ENCODE results near the gene CEACAM7.
"Not testable (repeated sequence)": the region's sequence is repeated elsewhere in the genome, so short reads cannot be mapped to it uniquely, and the experiment has no call there.

Gene CEACAM7

DNA sequence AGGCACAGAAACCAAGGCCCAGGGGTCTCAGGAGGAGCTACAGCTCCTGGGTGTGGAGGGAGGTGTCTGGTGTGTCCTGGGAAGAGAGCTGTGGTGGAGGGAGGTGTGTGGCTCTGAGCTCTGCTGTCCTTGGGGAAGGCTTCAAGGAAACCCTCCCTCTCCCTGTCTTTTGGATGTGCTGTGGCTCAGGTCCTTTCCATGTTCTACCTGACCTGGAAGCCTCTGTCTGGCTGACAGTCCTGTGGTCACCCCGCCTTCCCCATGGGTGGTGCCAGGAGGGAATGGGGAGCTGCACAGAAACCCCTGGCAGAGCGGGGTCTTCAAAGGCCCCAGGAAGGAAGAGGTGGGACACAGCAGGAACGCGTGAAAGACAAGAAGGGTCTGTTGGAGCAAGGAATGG lies 617 bp upstream of the CEACAM7 start:
- H3K9me3 ChIP-seq (ENCODE audit: control insufficient read depth, insufficient read depth, low read depth, low read length): no peaks in the 10 kb centered on the region
- H3K36me3 ChIP-seq (ENCODE audit: control insufficient read depth, insufficient read depth, low read length): no peaks in the 10 kb centered on the region
- no peak overlapping the region for H3K4me3 ChIP-seq (ENCODE audit: low read depth, low read length)
- H3K9ac ChIP-seq (ENCODE audit: low read length): no peak overlapping the region
- peaks cover 67% of the 10 kb centered on the region for H3K27me3 ChIP-seq (ENCODE audit: control insufficient read depth, insufficient read depth, low read length)
- no peaks in the 10 kb centered on the region; the same call in 1 of the 2 replicates for H3K4me1 ChIP-seq (ENCODE audit: control insufficient read depth, insufficient read depth, low read length)
- H3K27ac ChIP-seq (ENCODE audit: low read depth, low read length): no peak overlapping the region

DNA sequence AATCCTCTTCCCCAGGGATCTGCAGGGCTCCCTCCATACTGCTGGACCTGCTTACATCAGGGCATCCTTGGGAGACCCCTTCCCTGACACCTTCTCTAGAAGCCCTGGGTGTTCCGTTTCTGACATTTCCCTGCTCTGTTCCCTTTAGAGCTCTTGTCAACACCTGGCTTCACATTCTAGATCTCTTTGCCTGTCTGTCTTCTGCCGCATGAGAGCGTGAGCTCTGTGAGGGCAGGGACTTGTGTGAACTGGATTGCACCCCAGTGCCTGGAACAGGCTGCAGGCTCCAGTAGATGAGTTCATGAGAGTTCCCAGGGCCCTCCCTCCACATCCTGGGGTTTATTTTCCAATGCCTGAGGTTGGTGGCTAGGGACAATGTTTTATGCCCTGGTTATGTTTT lies 651 bp downstream of the CEACAM7 start:
- Histone ChIP-seq H3K4me1 (ENCODE audit: control insufficient read depth, insufficient read depth, low read length) (no peaks in the 10 kb centered on the region; the same call in 1 of the 2 replicates), H3K9ac (ENCODE audit: low read length) (no peak overlapping the region), H3K36me3 (ENCODE audit: control insufficient read depth, insufficient read depth, low read length) (no peaks in the 10 kb centered on the region), H3K27ac (ENCODE audit: low read depth, low read length) (no peak overlapping the region), H3K9me3 (ENCODE audit: control insufficient read depth, insufficient read depth, low read depth, low read length) (no peaks in the 10 kb centered on the region), H3K4me3 (ENCODE audit: low read depth, low read length) (no peak overlapping the region), H3K27me3 (ENCODE audit: control insufficient read depth, insufficient read depth, low read length) (peaks cover 76% of the 10 kb centered on the region)

DNA sequence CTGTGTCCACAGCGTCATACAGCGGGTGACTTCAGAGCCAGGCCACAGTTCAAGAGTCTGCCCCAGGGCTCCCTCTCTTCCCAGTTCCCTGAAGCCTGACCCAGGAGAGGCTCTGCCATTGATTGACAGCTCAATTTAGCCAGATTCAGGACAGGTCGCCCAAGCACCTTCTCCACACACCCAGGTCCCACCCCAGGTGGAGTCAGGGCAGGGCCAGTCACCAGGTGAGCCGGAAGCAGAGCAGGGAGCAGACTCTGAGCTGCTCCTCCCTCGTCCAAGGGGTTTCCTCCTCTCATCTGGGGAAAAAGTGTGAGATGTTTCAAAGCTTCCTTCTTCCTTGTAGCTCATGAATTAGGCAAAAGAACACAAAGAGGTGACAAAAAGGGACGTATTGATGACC lies 5.6 kb downstream of the CEACAM7 start:
- H3K27ac ChIP-seq (ENCODE audit: low read depth, low read length): no peak overlapping the region
- H3K4me1 ChIP-seq (ENCODE audit: control insufficient read depth, insufficient read depth, low read length): no peaks in the 10 kb centered on the region
- H3K9ac ChIP-seq (ENCODE audit: low read length): no peak overlapping the region
- no peak overlapping the region for H3K4me3 ChIP-seq (ENCODE audit: low read depth, low read length)
- no peaks in the 10 kb centered on the region for H3K9me3 ChIP-seq (ENCODE audit: control insufficient read depth, insufficient read depth, low read depth, low read length)
- H3K36me3 ChIP-seq (ENCODE audit: control insufficient read depth, insufficient read depth, low read length): no peaks in the 10 kb centered on the region
- H3K27me3 ChIP-seq (ENCODE audit: control insufficient read depth, insufficient read depth, low read length): peaks cover 72% of the 10 kb centered on the region

DNA sequence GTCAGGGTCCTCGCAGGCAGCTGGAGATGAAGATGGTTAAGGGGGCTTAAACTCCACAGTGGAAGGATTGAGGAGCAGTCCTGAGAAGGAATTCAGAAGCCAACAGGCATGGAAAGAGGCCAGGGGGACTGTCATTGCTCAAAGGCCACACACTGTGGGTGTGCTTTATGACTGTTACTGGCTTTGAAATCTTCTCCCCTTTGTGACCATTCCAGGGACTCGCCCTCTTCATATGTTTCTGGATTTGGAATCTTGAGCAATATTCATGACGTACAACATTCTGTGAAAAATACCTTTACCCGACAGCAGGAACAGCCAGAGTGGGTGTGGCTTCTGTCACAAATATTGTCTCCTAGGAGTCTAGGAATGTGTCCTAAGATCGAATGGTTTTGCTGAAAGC lies 16.6 kb downstream of the CEACAM7 start:
- no peak overlapping the region for H3K9ac ChIP-seq (ENCODE audit: low read length)
- peaks cover 4% of the 10 kb centered on the region; the same call in 1 of the 2 replicates for H3K9me3 ChIP-seq (ENCODE audit: control insufficient read depth, insufficient read depth, low read depth, low read length)
- H3K36me3 ChIP-seq (ENCODE audit: control insufficient read depth, insufficient read depth, low read length): no peaks in the 10 kb centered on the region
- no peak overlapping the region for H3K27ac ChIP-seq (ENCODE audit: low read depth, low read length)
- no peak overlapping the region for H3K4me3 ChIP-seq (ENCODE audit: low read depth, low read length)
- no peaks in the 10 kb centered on the region for H3K4me1 ChIP-seq (ENCODE audit: control insufficient read depth, insufficient read depth, low read length)
- peaks cover 43% of the 10 kb centered on the region for H3K27me3 ChIP-seq (ENCODE audit: control insufficient read depth, insufficient read depth, low read length)

DNA sequence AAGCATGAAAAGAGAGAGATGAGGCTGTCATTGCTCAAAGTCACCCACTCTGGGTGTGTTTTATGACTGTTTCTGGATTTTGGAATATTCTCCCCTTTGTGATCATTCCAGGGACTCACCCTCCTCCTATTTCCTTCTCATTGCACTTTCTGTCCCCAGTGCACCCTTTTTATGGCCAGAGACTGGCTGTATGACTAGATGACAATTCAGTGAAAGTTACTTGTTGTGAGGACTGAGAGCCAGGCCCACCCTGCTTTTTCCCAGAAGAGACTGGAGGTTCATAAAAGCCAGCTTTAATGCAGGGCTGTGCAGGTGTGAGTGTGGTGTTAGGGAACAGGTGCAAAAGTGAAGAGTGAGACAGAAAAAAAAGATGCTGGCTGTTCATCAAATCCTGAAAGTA lies 17.3 kb downstream of the CEACAM7 start:
- H3K27me3 ChIP-seq (ENCODE audit: control insufficient read depth, insufficient read depth, low read length): peaks cover 40% of the 10 kb centered on the region
- H3K9me3 ChIP-seq (ENCODE audit: control insufficient read depth, insufficient read depth, low read depth, low read length): peaks cover 10% of the 10 kb centered on the region
- no peak overlapping the region for H3K4me3 ChIP-seq (ENCODE audit: low read depth, low read length)
- no peaks in the 10 kb centered on the region for H3K4me1 ChIP-seq (ENCODE audit: control insufficient read depth, insufficient read depth, low read length)
- H3K9ac ChIP-seq (ENCODE audit: low read length): no peak overlapping the region
- H3K27ac ChIP-seq (ENCODE audit: low read depth, low read length): no peak overlapping the region
- H3K36me3 ChIP-seq (ENCODE audit: control insufficient read depth, insufficient read depth, low read length): no peaks in the 10 kb centered on the region

DNA sequence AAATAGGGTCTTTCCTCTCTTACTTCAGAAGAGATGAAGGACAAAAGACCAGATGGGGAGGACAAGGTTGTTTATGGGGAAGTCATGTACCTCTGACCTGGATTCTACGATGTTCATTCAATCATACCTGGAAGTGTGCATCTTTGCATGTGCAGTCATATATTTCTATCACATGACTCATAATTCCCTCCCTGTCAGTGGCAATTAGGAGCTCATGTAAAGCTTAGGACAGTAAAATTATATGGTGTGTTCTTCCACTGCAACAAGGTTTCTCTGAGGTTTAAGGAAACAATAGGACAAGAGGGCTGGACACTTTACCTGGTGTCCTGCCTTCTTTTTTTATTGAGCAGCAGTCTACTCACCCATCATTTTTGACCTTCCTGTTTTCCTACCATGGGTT lies 19.8 kb downstream of the CEACAM7 start:
- Histone ChIP-seq H3K4me3 (ENCODE audit: low read depth, low read length) (no peak overlapping the region), H3K27me3 (ENCODE audit: control insufficient read depth, insufficient read depth, low read length) (peaks cover 28% of the 10 kb centered on the region), H3K4me1 (ENCODE audit: control insufficient read depth, insufficient read depth, low read length) (no peaks in the 10 kb centered on the region), H3K36me3 (ENCODE audit: control insufficient read depth, insufficient read depth, low read length) (no peaks in the 10 kb centered on the region), H3K27ac (ENCODE audit: low read depth, low read length) (no peak overlapping the region), H3K9me3 (ENCODE audit: control insufficient read depth, insufficient read depth, low read depth, low read length) (peaks cover 14% of the 10 kb centered on the region), H3K9ac (ENCODE audit: low read length) (no peak overlapping the region)

DNA sequence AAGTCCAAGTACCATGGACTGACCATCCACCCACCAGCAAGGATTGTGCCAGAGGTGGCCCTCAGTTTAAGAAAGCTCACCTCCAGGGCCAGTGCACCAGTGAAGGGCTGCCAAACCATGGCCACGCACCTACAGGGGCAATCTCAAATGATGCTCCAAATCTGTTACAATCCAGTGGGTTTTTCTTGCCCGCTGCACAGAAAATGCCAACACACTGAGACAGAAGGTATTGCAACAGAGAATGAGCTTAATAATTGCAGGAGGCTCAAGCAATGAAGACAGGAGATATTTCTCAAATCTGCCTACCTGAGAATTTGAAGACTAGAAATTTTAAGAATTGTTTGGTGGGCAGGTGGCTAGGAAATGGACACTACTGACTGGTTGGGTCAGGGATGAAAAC lies 22.0 kb downstream of the CEACAM7 start:
- H3K9ac ChIP-seq (ENCODE audit: low read length): no peak overlapping the region
- peaks cover 14% of the 10 kb centered on the region for H3K9me3 ChIP-seq (ENCODE audit: control insufficient read depth, insufficient read depth, low read depth, low read length)
- H3K4me1 ChIP-seq (ENCODE audit: control insufficient read depth, insufficient read depth, low read length): no peaks in the 10 kb centered on the region
- H3K27me3 ChIP-seq (ENCODE audit: control insufficient read depth, insufficient read depth, low read length): peaks cover 12% of the 10 kb centered on the region
- no peak overlapping the region for H3K27ac ChIP-seq (ENCODE audit: low read depth, low read length)
- H3K4me3 ChIP-seq (ENCODE audit: low read depth, low read length): no peak overlapping the region
- H3K36me3 ChIP-seq (ENCODE audit: control insufficient read depth, insufficient read depth, low read length): no peaks in the 10 kb centered on the region

DNA sequence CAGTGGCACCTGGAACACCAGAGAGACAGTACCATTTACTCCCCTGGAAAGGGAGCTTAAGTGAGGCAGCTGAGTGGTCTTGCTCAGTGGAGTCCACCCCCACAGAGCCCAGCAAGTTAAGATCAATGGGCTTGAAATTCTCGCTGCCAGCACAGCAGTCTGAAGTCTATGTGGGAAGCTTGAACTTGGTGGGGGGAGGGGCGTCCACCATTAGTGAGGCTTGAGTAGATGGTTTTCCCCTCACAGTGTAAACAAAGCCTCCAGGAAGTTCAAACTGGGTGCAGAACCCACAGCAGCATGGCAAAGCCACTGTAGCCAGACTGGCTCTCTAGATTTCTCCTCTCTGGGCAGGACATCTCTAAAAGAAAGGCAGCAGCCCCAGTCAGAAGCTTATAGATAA lies 30.9 kb downstream of the CEACAM7 start:
- Histone ChIP-seq H3K9ac (ENCODE audit: low read length) (no peak overlapping the region), H3K4me3 (ENCODE audit: low read depth, low read length) (no peak overlapping the region), H3K36me3 (ENCODE audit: control insufficient read depth, insufficient read depth, low read length) (no peaks in the 10 kb centered on the region), H3K4me1 (ENCODE audit: control insufficient read depth, insufficient read depth, low read length) (peaks cover 12% of the 10 kb centered on the region), H3K27ac (ENCODE audit: low read depth, low read length) (no peak overlapping the region), H3K27me3 (ENCODE audit: control insufficient read depth, insufficient read depth, low read length) (no peaks in the 10 kb centered on the region; the same call in 1 of the 2 replicates), H3K9me3 (ENCODE audit: control insufficient read depth, insufficient read depth, low read depth, low read length) (no peaks in the 10 kb centered on the region)

DNA sequence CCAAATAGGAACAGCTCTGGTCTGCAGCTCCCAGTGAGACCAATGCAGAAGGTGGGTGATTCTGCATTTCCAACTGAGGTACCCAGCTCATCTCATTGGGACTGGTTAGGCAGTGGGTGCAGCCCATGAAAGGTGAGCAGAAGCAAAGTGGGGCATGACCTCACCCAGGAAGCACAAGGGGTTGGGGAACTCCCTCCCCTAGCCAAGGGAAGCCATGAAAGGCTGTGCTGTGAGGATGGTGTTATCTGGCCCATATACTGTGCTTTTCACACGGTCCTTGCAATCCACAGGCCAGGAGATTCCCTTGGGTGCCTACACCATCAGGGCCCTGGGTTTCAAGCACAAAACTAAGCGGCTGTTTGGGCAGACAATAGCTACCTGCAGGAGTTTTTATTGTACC lies 31.3 kb downstream of the CEACAM7 start:
- H3K27ac ChIP-seq (ENCODE audit: low read depth, low read length); H3K9ac ChIP-seq (ENCODE audit: low read length); H3K4me3 ChIP-seq (ENCODE audit: low read depth, low read length); H3K36me3 ChIP-seq (ENCODE audit: control insufficient read depth, insufficient read depth, low read length); H3K9me3 ChIP-seq (ENCODE audit: control insufficient read depth, insufficient read depth, low read depth, low read length); H3K27me3 ChIP-seq (ENCODE audit: control insufficient read depth, insufficient read depth, low read length): not testable (repeated sequence)
- peaks cover 16% of the 10 kb centered on the region for H3K4me1 ChIP-seq (ENCODE audit: control insufficient read depth, insufficient read depth, low read length)

DNA sequence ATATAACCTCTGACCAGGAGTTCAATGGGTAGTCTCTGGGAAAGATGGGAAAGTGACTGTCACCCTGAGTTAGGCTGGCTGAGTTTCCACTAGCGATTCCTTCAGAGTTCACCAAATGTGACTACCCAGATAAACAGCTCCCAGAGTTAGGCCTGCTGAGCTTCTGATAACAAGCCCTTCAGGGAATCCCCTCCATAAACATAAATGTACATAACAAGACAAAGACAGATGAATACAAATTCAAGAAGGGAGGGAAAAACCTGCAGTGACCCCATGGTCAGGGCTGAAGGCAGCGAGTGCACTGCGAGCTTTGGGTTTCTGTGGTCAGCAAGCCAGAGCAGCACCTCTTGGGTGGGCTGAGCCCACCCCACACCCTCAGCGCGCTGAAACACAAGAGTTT lies 35.8 kb downstream of the CEACAM7 start:
- no peak overlapping the region for H3K9ac ChIP-seq (ENCODE audit: low read length)
- H3K36me3 ChIP-seq (ENCODE audit: control insufficient read depth, insufficient read depth, low read length): no peaks in the 10 kb centered on the region
- peaks cover 29% of the 10 kb centered on the region for H3K27me3 ChIP-seq (ENCODE audit: control insufficient read depth, insufficient read depth, low read length)
- H3K4me3 ChIP-seq (ENCODE audit: low read depth, low read length): no peak overlapping the region
- H3K27ac ChIP-seq (ENCODE audit: low read depth, low read length): no peak overlapping the region
- H3K4me1 ChIP-seq (ENCODE audit: control insufficient read depth, insufficient read depth, low read length): peaks cover 15% of the 10 kb centered on the region
- no peaks in the 10 kb centered on the region for H3K9me3 ChIP-seq (ENCODE audit: control insufficient read depth, insufficient read depth, low read depth, low read length)

DNA sequence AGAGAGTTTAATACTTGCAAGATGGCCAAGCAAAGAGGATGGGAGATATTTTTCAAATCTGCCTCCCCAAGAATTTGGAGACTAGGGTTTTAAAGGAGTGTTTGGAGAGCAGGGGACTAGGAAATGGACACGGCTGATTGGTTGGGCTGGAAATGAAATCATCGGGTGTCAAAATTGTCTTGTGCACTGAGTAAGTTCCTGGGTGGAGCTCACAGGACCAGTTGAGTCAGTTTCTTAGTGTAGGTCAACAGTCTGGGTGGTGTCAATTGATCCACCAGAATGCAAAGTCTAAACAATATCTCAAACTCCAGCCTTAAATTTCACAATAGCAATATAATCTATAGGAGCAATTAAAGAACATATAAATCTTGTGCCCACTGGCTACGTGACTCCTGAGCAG lies 38.2 kb downstream of the CEACAM7 start:
- Histone ChIP-seq H3K27me3 (ENCODE audit: control insufficient read depth, insufficient read depth, low read length) (peaks cover 29% of the 10 kb centered on the region), H3K9ac (ENCODE audit: low read length) (no peak overlapping the region), H3K4me3 (ENCODE audit: low read depth, low read length) (no peak overlapping the region), H3K27ac (ENCODE audit: low read depth, low read length) (no peak overlapping the region), H3K9me3 (ENCODE audit: control insufficient read depth, insufficient read depth, low read depth, low read length) (no peaks in the 10 kb centered on the region), H3K4me1 (ENCODE audit: control insufficient read depth, insufficient read depth, low read length) (peaks cover 9% of the 10 kb centered on the region; the same call in 1 of the 2 replicates), H3K36me3 (ENCODE audit: control insufficient read depth, insufficient read depth, low read length) (no peaks in the 10 kb centered on the region)

DNA sequence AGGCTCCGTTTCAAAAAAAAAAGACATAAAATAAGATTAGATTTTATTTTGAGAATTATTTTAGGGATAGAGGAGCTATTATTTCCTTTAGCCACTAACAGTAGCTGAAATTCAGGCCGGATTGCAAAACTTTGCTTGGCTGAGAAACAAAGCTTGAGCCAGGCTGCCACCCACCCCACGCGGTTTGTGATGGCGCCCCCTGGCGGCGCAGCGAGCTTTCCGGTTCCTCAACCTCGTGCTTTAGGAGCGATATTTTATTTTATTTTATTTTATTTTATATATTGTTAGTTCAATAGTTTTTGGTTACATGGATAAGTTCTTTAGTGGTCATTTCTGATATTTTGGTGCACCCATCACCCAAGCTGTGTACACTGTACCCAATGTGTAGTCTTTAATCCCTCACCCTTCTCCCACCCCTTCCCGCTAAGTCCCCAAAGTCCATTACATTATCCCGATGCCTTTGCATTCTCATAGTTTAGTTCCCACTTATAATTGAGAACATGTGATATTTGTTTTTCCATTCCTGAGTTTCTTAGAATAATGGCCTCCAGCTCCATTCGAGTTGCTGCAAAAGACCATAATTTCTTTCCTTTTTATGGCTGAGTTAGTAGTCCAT lies 41.4 kb downstream of the CEACAM7 start:
- no peak overlapping the region for H3K9ac ChIP-seq (ENCODE audit: low read length)
- no peaks in the 10 kb centered on the region for H3K9me3 ChIP-seq (ENCODE audit: control insufficient read depth, insufficient read depth, low read depth, low read length)
- peaks cover 26% of the 10 kb centered on the region for H3K27me3 ChIP-seq (ENCODE audit: control insufficient read depth, insufficient read depth, low read length)

More for the DNA sequence above, 41.4 kb downstream of the CEACAM7 start:
- Histone ChIP-seq H3K4me3 (ENCODE audit: low read depth, low read length) (no peak overlapping the region), H3K36me3 (ENCODE audit: control insufficient read depth, insufficient read depth, low read length) (no peaks in the 10 kb centered on the region), H3K4me1 (ENCODE audit: control insufficient read depth, insufficient read depth, low read length) (no peaks in the 10 kb centered on the region), H3K27ac (ENCODE audit: low read depth, low read length) (no peak overlapping the region)
